Urinary bladder (tissue), 4 donors: ENCODE results near the gene ELAVL4. TPM values are rescaled to one million over a fixed set of nuclear protein-coding genes. Genes with fewer than 3 reads are reported as not detected.
"Not testable (repeated sequence)": the region's sequence is repeated elsewhere in the genome, so short reads cannot be mapped to it uniquely, and the experiment has no call there.

Experiments used
- DNase-seq: peaks from one replicate; pipeline ENCODE4 v3.0.0-alpha.2; 2015; ENCODE audit errors: extremely low spot score
- H3K27ac ChIP-seq: one replicate; pipeline ENCODE4 v1.5.1; 2013; ENCODE audit warnings: low read depth, mild to moderate bottlenecking, moderate library complexity
- H3K36me3 ChIP-seq: one replicate; pipeline ENCODE4 v1.6.1; 2013; ENCODE audit warnings: mild to moderate bottlenecking, moderate library complexity; ENCODE audit not compliant: insufficient read depth
- H3K4me1 ChIP-seq: one replicate; pipeline ENCODE4 v1.6.1; 2013; ENCODE audit warnings: mild to moderate bottlenecking, moderate library complexity; ENCODE audit not compliant: insufficient read depth
- H3K4me3 ChIP-seq: one replicate; pipeline ENCODE4 v1.5.1; 2013; ENCODE audit warnings: low read depth, low read length
- WGBS: extraction: QIAGEN DNeasy Blood & Tissue Kit; methylation state at CpG from one replicate; pipeline ENCODE4 v1.1.7; 2013; 5-methylcytosine and 5-hydroxymethylcytosine counted together
- polyA plus RNA-seq: library from polyadenylated mRNA; stranded (reverse); fragments of 200-250 nt; gene quantifications from one replicate; pipeline ENCODE4 v1.2.3, GENCODE V29; 2013
- total RNA-seq: library from RNA; depleted of rRNA; stranded (reverse); fragments of >200 nt; gene quantifications from one replicate; pipeline ENCODE4 v1.2.3, GENCODE V29; 2014
- donor health status: healthy with polysubstance abuse.
- donor health status: healthy.

Gene ELAVL4
- total and polyA plus RNA-seq, 2 donors: 1.2 to 5.7 TPM

DNA sequence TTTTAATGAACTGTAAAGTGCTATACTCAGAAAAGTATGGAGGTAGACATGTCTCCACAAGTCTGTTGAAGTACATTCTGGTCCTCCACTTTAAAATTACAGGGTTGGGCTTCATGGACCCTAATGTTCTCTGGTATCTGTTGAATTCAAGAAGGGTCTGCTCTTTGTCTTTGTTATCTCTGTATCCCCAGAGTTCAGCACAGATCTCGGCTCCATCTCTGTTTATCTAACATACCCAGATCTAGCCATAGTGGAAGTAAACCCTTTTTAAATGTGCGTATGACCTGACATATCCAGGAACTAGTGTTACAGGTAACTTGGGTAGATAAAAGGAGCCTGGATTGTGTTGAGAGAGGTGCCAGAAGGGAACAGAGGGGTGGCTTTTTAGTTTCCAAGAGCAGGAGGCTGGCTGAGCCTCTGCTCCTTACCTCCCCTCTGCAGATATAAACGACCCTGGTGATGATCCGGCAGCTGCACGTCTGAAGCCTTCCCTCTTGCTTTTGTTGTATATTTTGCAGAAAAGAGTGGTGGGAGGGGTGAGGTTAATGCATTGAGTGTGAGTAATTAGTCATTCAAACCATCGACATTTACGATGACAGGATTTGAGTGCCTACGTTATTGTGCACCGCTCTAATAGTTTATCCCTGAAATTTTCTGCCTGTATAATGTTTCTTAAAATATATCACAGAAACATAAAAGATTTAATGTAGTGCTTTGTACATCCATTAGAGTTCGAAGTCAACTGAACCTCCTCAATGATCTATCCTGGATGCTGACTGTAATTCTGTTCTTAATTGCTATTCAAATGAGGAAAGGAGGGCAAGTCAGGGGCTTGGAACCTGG is 30.8 kb downstream of the ELAVL4 start:
- Histone ChIP-seq H3K4me1 (no peaks in the 10 kb centered on the region), H3K4me3 (no peak overlapping the region), H3K36me3 (no peaks in the 10 kb centered on the region), H3K27ac (no peak overlapping the region)
- DNase-seq: no peak
- 25% methylated on average over 10 of the region's 10 CpGs for WGBS

GRCh38 chr1:50140182-50140447 is 31.4 kb downstream of the ELAVL4 start:
- Histone ChIP-seq H3K27ac (no peak overlapping the region), H3K4me1 (no peaks in the 10 kb centered on the region), H3K36me3 (no peaks in the 10 kb centered on the region), H3K4me3 (no peak overlapping the region)
- no peak for DNase-seq
- 62% methylated on average over 1 of the region's 1 CpG for WGBS

GRCh38 chr1:50147191-50147850 is 38.6 kb downstream of the ELAVL4 start:
- Histone ChIP-seq H3K36me3 (no peaks in the 10 kb centered on the region), H3K27ac (no peak overlapping the region), H3K4me3 (no peak overlapping the region), H3K4me1 (no peaks in the 10 kb centered on the region)
- 47% methylated on average over 4 of the region's 4 CpGs for WGBS
- DNase-seq: no peak

GRCh38 chr1:50148142-50148923 is 39.6 kb downstream of the ELAVL4 start:
- Histone ChIP-seq H3K27ac (no peak overlapping the region), H3K36me3 (no peaks in the 10 kb centered on the region), H3K4me1 (no peaks in the 10 kb centered on the region), H3K4me3 (no peak overlapping the region)
- WGBS: 85% methylated on average over 1 of the region's 1 CpG
- no peak for DNase-seq

GRCh38 chr1:50152236-50152635 is 43.5 kb downstream of the ELAVL4 start:
- H3K4me1 ChIP-seq: no peaks in the 10 kb centered on the region
- DNase-seq: no peak
- H3K27ac ChIP-seq: no peak overlapping the region
- 61% methylated on average over 3 of the region's 3 CpGs for WGBS
- H3K4me3 ChIP-seq: no peak overlapping the region
- H3K36me3 ChIP-seq: no peaks in the 10 kb centered on the region

DNA sequence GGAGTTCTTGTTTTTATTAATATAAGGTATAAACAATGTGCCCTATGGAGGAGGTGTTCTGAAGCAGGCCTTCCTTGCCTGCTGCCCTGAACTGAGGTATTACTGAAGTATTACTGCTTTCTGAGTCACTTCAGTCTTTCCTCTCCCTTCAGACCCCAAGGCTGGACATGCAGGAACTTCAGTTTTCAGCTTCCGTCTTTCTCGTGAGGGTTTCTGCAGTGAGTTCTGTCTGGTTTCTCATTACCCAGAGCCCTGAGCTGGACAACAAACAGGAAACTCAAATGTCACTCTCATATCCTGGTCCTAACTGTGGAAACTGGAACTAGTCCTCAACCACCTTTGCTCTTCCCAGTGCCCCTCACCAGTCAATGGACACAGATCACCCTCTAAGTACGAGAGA is 46.8 kb downstream of the ELAVL4 start:
- DNase-seq: no peak
- Histone ChIP-seq H3K27ac (no peak overlapping the region), H3K4me3 (no peak overlapping the region), H3K4me1 (no peaks in the 10 kb centered on the region), H3K36me3 (no peaks in the 10 kb centered on the region)
- WGBS: 57% methylated on average over 3 of the region's 3 CpGs

DNA sequence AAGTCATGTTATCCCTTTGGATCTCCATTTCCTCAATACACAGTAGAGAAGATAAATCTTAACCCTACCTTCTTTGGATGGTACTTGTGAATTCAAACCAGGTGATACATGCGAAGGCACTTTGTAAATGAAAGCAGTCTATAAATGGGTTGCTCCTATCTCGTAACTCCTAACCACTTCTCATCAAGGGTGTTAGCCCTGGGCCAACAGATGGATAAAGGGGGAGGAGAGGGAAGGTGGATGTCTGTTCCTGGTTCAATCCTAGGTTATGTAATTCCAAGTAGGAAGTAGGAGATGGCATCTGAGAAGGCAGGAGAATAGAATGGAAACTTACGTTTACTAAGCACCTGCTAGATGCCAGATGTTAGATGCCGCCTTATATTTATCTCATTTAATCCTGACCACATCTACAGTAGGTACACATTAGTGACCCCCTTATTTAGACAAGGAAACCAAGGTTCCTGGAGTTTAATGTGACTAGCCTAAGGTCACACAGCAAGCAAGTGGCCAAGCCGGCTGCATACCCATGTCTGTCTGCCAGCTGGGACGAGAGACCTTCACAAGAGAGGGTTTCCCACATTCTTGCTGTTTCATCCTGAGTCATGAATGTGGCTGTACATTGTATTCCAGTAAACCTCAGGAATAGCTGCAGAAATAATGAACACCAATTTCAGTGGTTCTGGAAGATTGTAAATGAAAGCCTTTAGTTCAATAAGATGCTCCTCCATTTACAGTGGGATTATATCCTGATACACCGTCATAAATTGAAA is 47.7 kb downstream of the ELAVL4 start:
- WGBS: 75% methylated on average over 7 of the region's 7 CpGs
- Histone ChIP-seq H3K4me1 (no peaks in the 10 kb centered on the region), H3K36me3 (no peaks in the 10 kb centered on the region), H3K4me3 (no peak overlapping the region), H3K27ac (no peak overlapping the region)
- DNase-seq: no peak

- 46% methylated on average over 3 of the region's 3 CpGs for WGBS
- Histone ChIP-seq H3K4me3 (no peak overlapping the region), H3K27ac (no peak overlapping the region), H3K36me3 (no peaks in the 10 kb centered on the region), H3K4me1 (no peaks in the 10 kb centered on the region)
- no peak for DNase-seq
These were observed 48.7 kb downstream of the ELAVL4 start for GRCh38 chr1:50157306-50157941.

DNA sequence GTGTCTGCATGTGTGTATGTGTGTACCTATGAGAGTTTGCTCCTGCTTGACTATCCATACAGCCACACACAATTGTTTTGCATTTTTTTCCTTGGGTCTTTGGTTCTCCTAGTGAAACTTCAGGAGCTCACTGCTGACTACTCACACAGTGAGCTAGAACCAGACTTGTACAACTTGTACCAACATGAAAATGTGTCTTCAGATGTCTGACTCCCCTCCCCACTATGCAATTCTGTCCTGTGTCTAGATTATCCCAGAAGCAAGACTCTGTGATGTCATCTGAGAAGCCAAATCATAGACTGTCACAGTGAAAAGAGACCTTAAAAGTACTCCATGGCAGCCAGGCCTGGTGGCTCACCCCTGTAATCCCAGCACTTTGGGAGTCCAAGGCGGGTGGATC is 49.7 kb downstream of the ELAVL4 start:
- Histone ChIP-seq H3K4me3 (no peak overlapping the region), H3K4me1 (no peaks in the 10 kb centered on the region), H3K36me3 (no peaks in the 10 kb centered on the region), H3K27ac (no peak overlapping the region)
- no peak for DNase-seq
- 83% methylated on average over 1 of the region's 1 CpG for WGBS

DNA sequence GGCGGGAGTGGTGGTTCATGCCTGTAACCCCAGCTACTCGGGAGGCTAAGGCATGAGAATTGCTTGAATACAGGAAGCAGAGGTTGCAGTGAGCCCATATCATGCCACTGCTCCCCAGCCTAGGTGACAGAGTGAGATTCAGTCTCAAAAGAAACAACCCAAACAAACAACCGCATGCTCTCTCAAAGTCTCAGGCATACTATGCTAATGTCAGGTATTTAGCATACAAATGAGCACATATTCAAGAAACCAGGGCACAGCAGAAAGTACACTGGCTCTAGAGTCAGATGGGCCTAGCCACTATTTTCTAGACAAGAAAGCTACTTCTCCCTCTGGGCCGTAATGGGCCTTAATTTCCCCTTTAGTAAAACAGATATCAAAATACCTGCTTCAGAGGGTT is 55.0 kb downstream of the ELAVL4 start:
- H3K27ac ChIP-seq: no peak overlapping the region
- 86% methylated on average over 4 of the region's 4 CpGs for WGBS
- H3K4me1 ChIP-seq: no peaks in the 10 kb centered on the region
- H3K36me3 ChIP-seq: no peaks in the 10 kb centered on the region
- DNase-seq: no peak
- H3K4me3 ChIP-seq: no peak overlapping the region

DNA sequence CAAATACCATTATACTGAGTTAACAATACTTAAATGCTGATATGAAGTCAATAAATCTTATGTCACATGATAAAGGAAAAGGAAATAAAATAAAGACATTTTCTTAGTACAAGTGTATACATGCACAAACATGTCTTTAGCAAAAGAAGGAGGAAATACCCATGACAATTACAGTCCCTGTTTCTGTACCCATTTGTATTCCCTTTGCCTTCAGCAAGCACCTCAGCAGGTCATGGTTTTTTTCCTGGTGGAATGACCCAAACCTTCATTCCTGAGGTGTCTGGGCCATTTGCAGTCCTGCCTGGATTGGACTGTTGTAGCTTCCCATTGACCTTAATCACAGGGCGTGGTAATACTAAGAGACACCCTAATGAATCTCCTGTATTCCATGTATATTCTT is 57.6 kb downstream of the ELAVL4 start:
- not testable (repeated sequence) for H3K4me3 ChIP-seq, DNase-seq, H3K4me1 ChIP-seq, H3K27ac ChIP-seq, H3K36me3 ChIP-seq
- WGBS: 98% methylated on average over 1 of the region's 1 CpG

DNA sequence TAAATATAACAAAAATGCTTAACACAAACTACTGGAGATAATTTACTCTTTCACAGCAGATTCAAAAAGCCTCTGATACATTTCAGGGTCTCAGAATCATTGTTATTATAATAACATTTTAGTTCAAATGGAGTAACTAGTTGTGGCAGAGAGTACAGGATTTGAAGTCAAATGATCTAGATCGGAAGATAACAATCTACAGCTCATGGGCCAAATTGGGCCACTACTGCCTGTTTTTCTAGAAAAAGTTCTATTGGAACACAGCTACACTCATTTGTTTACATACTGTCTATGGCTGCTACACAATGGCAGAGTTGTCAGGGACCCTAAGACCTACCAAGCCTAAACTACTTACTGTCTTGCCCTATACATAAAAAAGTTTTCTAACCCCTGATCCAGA is 63.6 kb downstream of the ELAVL4 start:
- no peak overlapping the region for H3K27ac ChIP-seq
- no peak overlapping the region for H3K4me3 ChIP-seq
- no peak for DNase-seq
- WGBS: 58% methylated on average over 1 of the region's 1 CpG
- H3K36me3 ChIP-seq: no peaks in the 10 kb centered on the region
- no peaks in the 10 kb centered on the region for H3K4me1 ChIP-seq

- DNase-seq: no peak
- no peaks in the 10 kb centered on the region for H3K36me3 ChIP-seq
- H3K4me3 ChIP-seq: no peak overlapping the region
- H3K4me1 ChIP-seq: no peaks in the 10 kb centered on the region
- no peak overlapping the region for H3K27ac ChIP-seq
These were observed 65.4 kb downstream of the ELAVL4 start for GRCh38 chr1:50174101-50174500.
